NCI-H2107 (cell line): ENCODE data around the gene XRN2.
A peak's percentile ranks its signal among the peaks of the same experiment; 100 is the strongest.
"Not testable (repeated sequence)": the region's sequence is repeated elsewhere in the genome, so short reads cannot be mapped to it uniquely, and the experiment has no call there.

Source experiments
- DNase-seq: peaks from one replicate; lab custom pipeline; 2025; lab: John Stamatoyannopoulos, UW

XRN2 gene

GRCh38 chr20:21352703-21353102 is 49.6 kb downstream of the XRN2 start:
- DNase-seq: no peak

- no peak for DNase-seq
Measured at GRCh38 chr20:21353236-21353635, 50.1 kb downstream of the XRN2 start.

GRCh38 chr20:21355981-21356380 is 52.9 kb downstream of the XRN2 start:
- DNase-seq: no peak

- no peak for DNase-seq
Measured at GRCh38 chr20:21356386-21356785, 53.3 kb downstream of the XRN2 start.

- DNase-seq: no peak
Measured at GRCh38 chr20:21357844-21358243, 54.7 kb downstream of the XRN2 start.

GRCh38 chr20:21358737-21359136 is 55.6 kb downstream of the XRN2 start:
- DNase-seq: no peak

GRCh38 chr20:21360705-21361104 is 57.6 kb downstream of the XRN2 start:
- DNase-seq: no peak

GRCh38 chr20:21361266-21361665 is 58.1 kb downstream of the XRN2 start:
- DNase-seq: no peak

- DNase-seq: no peak
Measured at GRCh38 chr20:21364413-21364812, 61.3 kb downstream of the XRN2 start.

GRCh38 chr20:21365771-21366170 is 62.6 kb downstream of the XRN2 start:
- DNase-seq: no peak

- not testable (repeated sequence) for DNase-seq
Measured at GRCh38 chr20:21366273-21366672, 63.1 kb downstream of the XRN2 start.

GRCh38 chr20:21368791-21369190 is 65.7 kb downstream of the XRN2 start:
- no peak for DNase-seq

- DNase-seq: no peak
Measured at GRCh38 chr20:21371193-21371592, 68.1 kb downstream of the XRN2 start.

GRCh38 chr20:21372016-21372415 is 68.9 kb downstream of the XRN2 start:
- DNase-seq: no peak

- DNase-seq: no peak
Measured at GRCh38 chr20:21373436-21373835, 70.3 kb downstream of the XRN2 start.

- DNase-seq: no peak
Measured at GRCh38 chr20:21376626-21377025, 73.5 kb downstream of the XRN2 start.

GRCh38 chr20:21377701-21378100 is 74.6 kb downstream of the XRN2 start:
- no peak for DNase-seq

- no peak for DNase-seq
Measured at GRCh38 chr20:21378259-21378658, 75.1 kb downstream of the XRN2 start.

- no peak for DNase-seq
Measured at GRCh38 chr20:21380711-21381110, 77.6 kb downstream of the XRN2 start.

- DNase-seq: no peak
Measured at GRCh38 chr20:21381619-21382018, 78.5 kb downstream of the XRN2 start.

GRCh38 chr20:21384308-21384892 is 81.3 kb downstream of the XRN2 start:
- DNase-seq: no peak

- DNase-seq: no peak
Measured at GRCh38 chr20:21386111-21386510, 83.0 kb downstream of the XRN2 start.

GRCh38 chr20:21387528-21387927 is 84.4 kb downstream of the XRN2 start:
- DNase-seq: peak; percentile 26

GRCh38 chr20:21388566-21388965 is 85.4 kb downstream of the XRN2 start:
- DNase-seq: no peak

- DNase-seq: no peak
Measured at GRCh38 chr20:21389368-21389767, 86.2 kb downstream of the XRN2 start.
